Skeletal muscle tissue (tissue), 4 donors: ENCODE data around the gene SLC27A1. TPM values are rescaled to one million over a fixed set of nuclear protein-coding genes. Genes with fewer than 3 reads are reported as not detected.
"Not testable (repeated sequence)": the region's sequence is repeated elsewhere in the genome, so short reads cannot be mapped to it uniquely, and the experiment has no call there.

ENCODE experiments used
- H3K27ac ChIP-seq: one replicate; pipeline ENCODE4 v1.7.0; 2013; ENCODE audit warnings: mild to moderate bottlenecking, low read depth, low read length, inconsistent platforms
- H3K27me3 ChIP-seq, 3 donors: one replicate each; pipeline ENCODE4 v1.7.0; 2013; ENCODE audit warnings: low read length in 3 of 3; ENCODE audit not compliant: control insufficient read depth in 3 of 3, insufficient read depth in 3 of 3
- H3K36me3 ChIP-seq, 3 donors: one replicate each; pipeline ENCODE4 v1.7.0; 2013; ENCODE audit warnings: low read length in 3 of 3; ENCODE audit not compliant: control insufficient read depth in 3 of 3, insufficient read depth in 3 of 3
- H3K4me1 ChIP-seq, 3 donors: one replicate each; pipeline ENCODE4 v1.7.0; 2013; ENCODE audit warnings: low read length in 3 of 3, mild to moderate bottlenecking in 3 of 3; ENCODE audit not compliant: control insufficient read depth in 3 of 3, insufficient read depth in 3 of 3
- H3K4me3 ChIP-seq, 3 donors: one replicate each; pipeline ENCODE4 v1.7.0; 2013; ENCODE audit warnings: low read length in 3 of 3
- H3K9ac ChIP-seq, 3 donors: one replicate each; pipeline ENCODE4 v1.7.0; 2013; ENCODE audit warnings: low read length in 3 of 3, mild to moderate bottlenecking in 3 of 3, moderate library complexity in 2 of 3, low read depth in 1 of 3
- H3K9me3 ChIP-seq, 3 donors: one replicate each; pipeline ENCODE4 v1.7.0; 2013; ENCODE audit warnings: low read length in 3 of 3; ENCODE audit not compliant: control insufficient read depth in 3 of 3
- total RNA-seq: library from RNA; depleted of rRNA; stranded (reverse); fragments of >200 nt; gene quantifications from one replicate; pipeline ENCODE4 v1.2.3, GENCODE V29; 2014
- donor health status: Osteomylitis.

Gene SLC27A1
- total RNA-seq, 1 donor from 2014 or later, result 12.0 TPM

- H3K27me3 ChIP-seq, H3K4me3 ChIP-seq, H3K9me3 ChIP-seq, H3K9ac ChIP-seq, H3K27ac ChIP-seq: not testable (repeated sequence)
- H3K36me3 ChIP-seq, result peaks cover 13 to 15% (median 14%) of the 10 kb centered on the region in 3 donors
- peaks cover 20 to 26% (median 24%) of the 10 kb centered on the region in 3 donors for H3K4me1 ChIP-seq
Measured at GRCh38 chr19:17508558-17508933, 38.2 kb downstream of the SLC27A1 start.

- peak overlapping the region; percentile 96 for H3K27ac ChIP-seq
- peaks cover 17 to 24% (median 22%) of the 10 kb centered on the region in 3 donors for H3K4me1 ChIP-seq
- peak overlapping the region; percentile 88 to 95 (median 92) for H3K4me3 ChIP-seq
- H3K9me3 ChIP-seq, result no peaks in the 10 kb centered on the region
- H3K27me3 ChIP-seq, result no peaks in the 10 kb centered on the region
- peaks cover 2 to 7% (median 4%) of the 10 kb centered on the region in 3 donors for H3K36me3 ChIP-seq
- peak overlapping the region; percentile 87 to 99 (median 92) for H3K9ac ChIP-seq
Measured at GRCh38 chr19:17510220-17510993, 40.1 kb downstream of the SLC27A1 start.

GRCh38 chr19:17511724-17512573, 41.6 kb downstream of the SLC27A1 start:
- H3K9ac ChIP-seq, result peak overlapping the region; percentile 87 to 99 (median 92)
- peak overlapping the region; percentile 88 to 95 (median 92) for H3K4me3 ChIP-seq
- peaks cover 3 to 7% (median 7%) of the 10 kb centered on the region in 3 donors for H3K36me3 ChIP-seq
- peaks cover 14 to 24% (median 22%) of the 10 kb centered on the region in 3 donors for H3K4me1 ChIP-seq
- H3K27me3 ChIP-seq, result no peaks in the 10 kb centered on the region
- no peaks in the 10 kb centered on the region for H3K9me3 ChIP-seq
- peak overlapping the region; percentile 96 for H3K27ac ChIP-seq

GRCh38 chr19:17512574-17512939, 42.2 kb downstream of the SLC27A1 start:
- Histone ChIP-seq H3K27me3 (no peaks in the 10 kb centered on the region), H3K9ac (peak overlapping the region; percentile 87 to 99 (median 92)), H3K27ac (peak overlapping the region; percentile 96), H3K9me3 (peaks cover 0 to 3% (median 2%) of the 10 kb centered on the region in 3 donors), H3K4me1 (peaks cover 14 to 24% (median 22%) of the 10 kb centered on the region in 3 donors), H3K36me3 (peaks cover 7 to 13% (median 13%) of the 10 kb centered on the region in 3 donors), H3K4me3 (peak overlapping the region; percentile 88 to 95 (median 92))

- H3K36me3 ChIP-seq, result peaks cover 10 to 19% (median 16%) of the 10 kb centered on the region in 3 donors
- H3K9me3 ChIP-seq, result peaks cover 0 to 5% (median 3%) of the 10 kb centered on the region in 3 donors
- no peak overlapping the region for H3K9ac ChIP-seq
- H3K4me1 ChIP-seq, result peaks cover 9 to 12% (median 12%) of the 10 kb centered on the region in 3 donors
- no peak overlapping the region for H3K27ac ChIP-seq
- no peaks in the 10 kb centered on the region for H3K27me3 ChIP-seq
- no peak overlapping the region for H3K4me3 ChIP-seq
Measured at GRCh38 chr19:17515408-17516149, 45.3 kb downstream of the SLC27A1 start.

- Histone ChIP-seq H3K4me1 (peaks cover 0 to under 1% (median under 1%) of the 10 kb centered on the region in 3 donors), H3K9me3 (peaks cover 0 to 5% (median 3%) of the 10 kb centered on the region in 3 donors), H3K4me3 (no peak overlapping the region), H3K36me3 (peaks cover 10 to 22% (median 19%) of the 10 kb centered on the region in 3 donors), H3K27me3 (no peaks in the 10 kb centered on the region), H3K9ac (no peak overlapping the region), H3K27ac (no peak overlapping the region)
Measured at GRCh38 chr19:17517898-17518297, 47.6 kb downstream of the SLC27A1 start.

GRCh38 chr19:17518654-17519053, 48.3 kb downstream of the SLC27A1 start:
- not testable (repeated sequence) for H3K9me3 ChIP-seq, H3K27me3 ChIP-seq, H3K4me3 ChIP-seq, H3K27ac ChIP-seq, H3K9ac ChIP-seq, H3K4me1 ChIP-seq
- peaks cover 10 to 22% (median 19%) of the 10 kb centered on the region in 3 donors for H3K36me3 ChIP-seq

GRCh38 chr19:17519967-17520366, 49.6 kb downstream of the SLC27A1 start:
- Histone ChIP-seq H3K4me3 (no peak overlapping the region), H3K36me3 (peaks cover 10 to 22% (median 19%) of the 10 kb centered on the region in 3 donors), H3K27ac (no peak overlapping the region), H3K9me3 (peaks cover 0 to 5% (median 3%) of the 10 kb centered on the region in 3 donors), H3K4me1 (peaks cover 0 to 9% (median 5%) of the 10 kb centered on the region in 3 donors), H3K9ac (no peak overlapping the region), H3K27me3 (peaks cover 0 to 5% (median 5%) of the 10 kb centered on the region in 3 donors)

GRCh38 chr19:17520865-17521264, 50.5 kb downstream of the SLC27A1 start:
- Histone ChIP-seq H3K36me3 (peaks cover 8 to 21% (median 18%) of the 10 kb centered on the region in 3 donors), H3K27ac (no peak overlapping the region), H3K4me3 (no peak overlapping the region), H3K4me1 (peaks cover 0 to 9% (median 5%) of the 10 kb centered on the region in 3 donors), H3K27me3 (peaks cover 0 to 10% (median 9%) of the 10 kb centered on the region in 3 donors), H3K9ac (no peak overlapping the region), H3K9me3 (peaks cover 0 to 5% (median 3%) of the 10 kb centered on the region in 3 donors)
